MM.1S (cell line): Measurements from ENCODE around the gene RNF152.

Source experiments
- CTCF ChIP-seq: fragments of 300-600 bp; sonication (generic); IDR thresholded peaks from 2 replicates; pipeline ENCODE4 v1.5.1; 2016; ENCODE audit warnings: antibody characterized with exemption, low read length, mixed read lengths
- EZH2 ChIP-seq: fragments of 300-600 bp; sonication (generic); optimal IDR thresholded peaks from 2 replicates; pipeline ENCODE3; 2017; ENCODE audit warnings: low read depth, mild to moderate bottlenecking, antibody characterized with exemption, low read length, mixed read lengths
- EZH2phosphoT487 ChIP-seq: fragments of 300-600 bp; sonication (generic); IDR thresholded peaks from 2 replicates; pipeline ENCODE4 v1.6.1; 2018; ENCODE audit warnings: antibody characterized with exemption, low read length

GRCh38 chr18:61870151-61870550 lies 22.7 kb downstream of the RNF152 start:
- TF ChIP-seq CTCF (no peak), EZH2 (no peak), EZH2phosphoT487 (no peak)
